ENCODE results near the gene ADAP1. TPM values are rescaled to one million over a fixed set of nuclear protein-coding genes. Genes with fewer than 3 reads are reported as not detected.

The ADAP1 gene
- polyA plus RNA-seq, 3 donors, result 9.9 to 20.8 (median 15.4) TPM

- no peak for DNase-seq (ENCODE audit: extremely low read depth in 1 of 11, low read depth in 9 of 11, low spot score in 4 of 11)
Measured at GRCh38 chr7:991729-992656, 37.5 kb upstream of the ADAP1 start.

GRCh38 chr7:990933-991728, 36.7 kb upstream of the ADAP1 start:
- no peak for DNase-seq (ENCODE audit: extremely low read depth in 1 of 11, low read depth in 9 of 11, low spot score in 4 of 11)

- no peak for DNase-seq (ENCODE audit: extremely low read depth in 1 of 11, low read depth in 9 of 11, low spot score in 4 of 11)
Measured at GRCh38 chr7:990352-990932, 36.0 kb upstream of the ADAP1 start.

- DNase-seq (ENCODE audit: extremely low read depth in 1 of 11, low read depth in 9 of 11, low spot score in 4 of 11), result no peak
Measured at GRCh38 chr7:988963-989529, 34.6 kb upstream of the ADAP1 start.

GRCh38 chr7:988426-988911, 34.0 kb upstream of the ADAP1 start:
- DNase-seq (ENCODE audit: extremely low read depth in 1 of 11, low read depth in 9 of 11, low spot score in 4 of 11), result no peak

- no peak for DNase-seq (ENCODE audit: extremely low read depth in 1 of 11, low read depth in 9 of 11, low spot score in 4 of 11)
Measured at GRCh38 chr7:987909-988308, 33.4 kb upstream of the ADAP1 start.

GRCh38 chr7:986766-987751, 32.6 kb upstream of the ADAP1 start:
- DNase-seq (ENCODE audit: extremely low read depth in 1 of 11, low read depth in 9 of 11, low spot score in 4 of 11), result no peak

- DNase-seq (ENCODE audit: extremely low read depth in 1 of 11, low read depth in 9 of 11, low spot score in 4 of 11), result no peak
Measured at GRCh38 chr7:985915-986741, 31.6 kb upstream of the ADAP1 start.

GRCh38 chr7:985127-985416, 30.6 kb upstream of the ADAP1 start:
- DNase-seq (ENCODE audit: extremely low read depth in 1 of 11, low read depth in 9 of 11, low spot score in 4 of 11), result no peak

- DNase-seq (ENCODE audit: extremely low read depth in 1 of 11, low read depth in 9 of 11, low spot score in 4 of 11), result no peak
Measured at GRCh38 chr7:984361-985126, 30.1 kb upstream of the ADAP1 start.

- DNase-seq (ENCODE audit: extremely low read depth in 1 of 11, low read depth in 9 of 11, low spot score in 4 of 11), result no peak
Measured at GRCh38 chr7:983616-984071, 29.2 kb upstream of the ADAP1 start.

GRCh38 chr7:983004-983615, 28.6 kb upstream of the ADAP1 start, which contains the start of gene CYP2W1:
Gene CYP2W1 (plus strand): TSS chr7:983181. CDS start chr7:983212, 31 bp downstream.
- DNase-seq (ENCODE audit: extremely low read depth in 1 of 11, low read depth in 9 of 11, low spot score in 4 of 11), result no peak

GRCh38 chr7:982511-983003, 28.1 kb upstream of the ADAP1 start:
- no peak for DNase-seq (ENCODE audit: extremely low read depth in 1 of 11, low read depth in 9 of 11, low spot score in 4 of 11)

GRCh38 chr7:981793-982510, 27.5 kb upstream of the ADAP1 start:
- no peak for DNase-seq (ENCODE audit: extremely low read depth in 1 of 11, low read depth in 9 of 11, low spot score in 4 of 11)

- no peak for DNase-seq (ENCODE audit: extremely low read depth in 1 of 11, low read depth in 9 of 11, low spot score in 4 of 11)
Measured at GRCh38 chr7:979886-980571, 25.5 kb upstream of the ADAP1 start.
